HepG2 (cell line): ENCODE measurements around the gene HEATR1. TPM values are rescaled to one million over a fixed set of nuclear protein-coding genes. Genes with fewer than 3 reads are reported as not detected.
A peak's percentile ranks its signal among the peaks of the same experiment; 100 is the strongest.

Experiments used
- AHDC1 ChIP-seq: sonication (generic); formaldehyde crosslinking; IDR thresholded peaks from 2 replicates; pipeline ENCODE4 v1.5.1; 2020; ENCODE audit warnings: mild to moderate bottlenecking, missing genetic modification reagents, borderline replicate concordance
- BRD4 ChIP-seq: sonication (generic); formaldehyde crosslinking; IDR thresholded peaks from 2 replicates; pipeline ENCODE4 v1.4.0; 2020; ENCODE audit warnings: missing genetic modification reagents
- CREM ChIP-seq, 2 experiments: sonication (generic) in 1 of 2; formaldehyde crosslinking in 1 of 2; IDR thresholded peaks; 2 replicates each; pipeline versions ENCODE4 v1.4.0 to v1.6.1; 2016 to 2020; ENCODE audit warnings: antibody characterized with exemption in 1 of 2, mild to moderate bottlenecking in 1 of 2, missing genetic modification reagents in 1 of 2
- FIP1L1 ChIP-seq: fragments of 200-400 bp; formaldehyde crosslinking; IDR thresholded peaks from 2 replicates; pipeline ENCODE4 v1.6.1; 2018; ENCODE audit warnings: low read depth, mild to moderate bottlenecking, low read length, moderate library complexity, borderline replicate concordance; ENCODE audit not compliant: insufficient read depth
- GATAD1 ChIP-seq: IDR thresholded peaks from 2 replicates; pipeline ENCODE4 v1.6.1; 2016; ENCODE audit warnings: missing genetic modification reagents, missing compliant biosample characterization
- HDAC2 ChIP-seq: sonication (generic); formaldehyde crosslinking; IDR thresholded peaks from 2 replicates; pipeline ENCODE4 v1.4.0; 2020; ENCODE audit warnings: missing genetic modification reagents
- KDM5B ChIP-seq: sonication (generic); formaldehyde crosslinking; IDR thresholded peaks from 2 replicates; pipeline ENCODE4 v1.4.0; 2020; ENCODE audit warnings: missing genetic modification reagents, mild to moderate bottlenecking, borderline replicate concordance
- KLF6 ChIP-seq: IDR thresholded peaks from 2 replicates; pipeline ENCODE4 v1.8.0; 2016; ENCODE audit warnings: missing biosample characterization, missing genetic modification reagents
- MTA1 ChIP-seq: sonication (generic); formaldehyde crosslinking; IDR thresholded peaks from 2 replicates; pipeline ENCODE4 v1.4.0; 2020; ENCODE audit warnings: missing genetic modification reagents, mild to moderate bottlenecking, borderline replicate concordance
- NFKBIZ ChIP-seq: IDR thresholded peaks from 2 replicates; pipeline ENCODE4 v1.6.1; 2018; ENCODE audit warnings: missing genetic modification reagents, missing compliant biosample characterization
- NRL ChIP-seq: sonication (generic); formaldehyde crosslinking; IDR thresholded peaks from 2 replicates; pipeline ENCODE4 v1.5.0; 2020; ENCODE audit warnings: missing genetic modification reagents, mild to moderate bottlenecking, moderate library complexity, borderline replicate concordance
- PAX8 ChIP-seq: sonication (generic); formaldehyde crosslinking; IDR thresholded peaks from 2 replicates; pipeline ENCODE4 v1.8.0; 2022; ENCODE audit warnings: mild to moderate bottlenecking, missing genetic modification reagents, borderline replicate concordance
- TGIF2 ChIP-seq: IDR thresholded peaks from 2 replicates; pipeline ENCODE4 v1.6.1; 2016; ENCODE audit warnings: control low read depth, missing compliant biosample characterization
- THRA ChIP-seq: sonication (generic); formaldehyde crosslinking; IDR thresholded peaks from 2 replicates; pipeline ENCODE4 v1.4.0; 2020; ENCODE audit warnings: missing genetic modification reagents, borderline replicate concordance
- ZBTB3 ChIP-seq: sonication (generic); formaldehyde crosslinking; IDR thresholded peaks from 2 replicates; pipeline ENCODE4 v1.4.0; 2020; ENCODE audit warnings: low read depth, mild to moderate bottlenecking, moderate library complexity, missing genetic modification reagents, borderline replicate concordance
- ZIK1 ChIP-seq: sonication (generic); formaldehyde crosslinking; IDR thresholded peaks from 2 replicates; pipeline ENCODE4 v1.5.0; 2020; ENCODE audit warnings: mild to moderate bottlenecking, low read depth, missing genetic modification reagents, borderline replicate concordance
- ZNF207 ChIP-seq: fragments of 450-650 bp; IDR thresholded peaks from 2 replicates; pipeline ENCODE4 v1.6.1; 2016; ENCODE audit warnings: antibody characterized with exemption, borderline replicate concordance
- ZNF468 ChIP-seq: sonication (generic); formaldehyde crosslinking; IDR thresholded peaks from 2 replicates; pipeline ENCODE4 v1.8.0; 2022; ENCODE audit warnings: mild to moderate bottlenecking, moderate library complexity, missing genetic modification reagents
- ZNF543 ChIP-seq: sonication (generic); formaldehyde crosslinking; IDR thresholded peaks from 2 replicates; pipeline ENCODE4 v1.4.0; 2020; ENCODE audit warnings: mild to moderate bottlenecking, missing genetic modification reagents
- ZNF83 ChIP-seq: sonication (generic); formaldehyde crosslinking; IDR thresholded peaks from 2 replicates; pipeline ENCODE4 v1.4.0; 2020; ENCODE audit warnings: missing genetic modification reagents, mild to moderate bottlenecking, borderline replicate concordance
- polyA plus RNA-seq, 8 experiments: library from polyadenylated mRNA; depleted of rRNA in 3 of 8; stranded (reverse) in 7 of 8; unstranded in 1 of 8; fragments of >200 nt; fragmentation: Illumina TruSeq in 4 of 8; extraction: Trizol in 4 of 8; gene quantifications; 2 replicates each; pipeline versions ENCODE4 v1.2.1 to v1.2.3, GENCODE V29; 2011 to 2016; ENCODE audit warnings: low read depth in 4 of 8, missing spikeins in 1 of 8, mixed read lengths in 1 of 8; ENCODE audit not compliant: insufficient read depth in 1 of 8
- total RNA-seq, 5 experiments: library from RNA; depleted of rRNA; stranded (reverse); fragments of >200 nt; fragmentation: Illumina TruSeq; extraction: Trizol; gene quantifications; 2 replicates each; pipeline ENCODE4 v1.2.3, GENCODE V29; 2016; ENCODE audit warnings: low read depth in 1 of 5

HEATR1 gene
- total and polyA plus RNA-seq, 2 of the 13 experiments (the other 11 are each of a cell fraction or from before 2014, with no cell fraction given) = 10.2 to 45.8 TPM

- TF ChIP-seq THRA (CRISPR knock-in tag) = peak; percentile 99
- TF ChIP-seq TGIF2 = no peak
- peak; percentile 66; the same call in 1 of the 2 replicates for TF ChIP-seq HDAC2 (CRISPR knock-in tag)
- TF ChIP-seq NFKBIZ (CRISPR knock-in tag) = 0 out of 2 replicates have a peak, but pooled peaks have one; percentile 5
- TF ChIP-seq ZBTB3 (CRISPR knock-in tag) = no peak
- TF ChIP-seq NRL (CRISPR knock-in tag) = no peak
- TF ChIP-seq CREM (IDR thresholded peaks at IDR 0.05) = peak; percentile 63
- TF ChIP-seq CREM (CRISPR knock-in tag; IDR thresholded peaks at IDR 0.05) = no peak
- no peak for TF ChIP-seq MTA1 (CRISPR knock-in tag)
- TF ChIP-seq KDM5B (CRISPR knock-in tag) = no peak
- peak; percentile 52 for TF ChIP-seq GATAD1 (CRISPR knock-in tag)
- TF ChIP-seq ZNF543 = no peak
- TF ChIP-seq ZNF468 (CRISPR knock-in tag) = no peak
- no peak for TF ChIP-seq KLF6
- no peak for TF ChIP-seq ZNF83 (CRISPR knock-in tag)
- no peak for TF ChIP-seq BRD4 (CRISPR knock-in tag)
- no peak for TF ChIP-seq ZNF207
- TF ChIP-seq PAX8 (CRISPR knock-in tag) = no peak
- peak; percentile 87; the same call in 1 of the 2 replicates for TF ChIP-seq AHDC1 (CRISPR knock-in tag)
- no peak for TF ChIP-seq FIP1L1
- no peak for TF ChIP-seq ZIK1 (CRISPR knock-in tag)
These were observed 89.4 kb downstream of the HEATR1 start (continued) for GRCh38 chr1:236514703-236515442.
